H9 (cell line): Measurements from ENCODE around the gene ERICH6. TPM values are rescaled to one million over a fixed set of nuclear protein-coding genes. Genes with fewer than 3 reads are reported as not detected.

ENCODE experiments used
- DNase-seq: peaks from one replicate; pipeline ENCODE4 v3.0.0-alpha.2; 2017
- H2AFZ ChIP-seq: one replicate; pipeline ENCODE4 v1.6.1; 2013; ENCODE audit warnings: mild to moderate bottlenecking, low read length, control low read depth, moderate library complexity
- H2AK5ac ChIP-seq: 2 replicates; pipeline ENCODE4 v1.6.1; 2013; ENCODE audit warnings: low read length, control low read depth, mixed read lengths; ENCODE audit not compliant: insufficient read length
- H2BK120ac ChIP-seq: one replicate; pipeline ENCODE4 v1.6.1; 2013; ENCODE audit warnings: low read depth, mild to moderate bottlenecking, low read length, control low read depth, inconsistent platforms; ENCODE audit not compliant: poor library complexity, severe bottlenecking
- H2BK12ac ChIP-seq: 2 replicates; pipeline ENCODE4 v1.6.1; 2013; ENCODE audit warnings: low read length, control low read depth, mixed read lengths, low read depth; ENCODE audit not compliant: insufficient read length
- H2BK15ac ChIP-seq: 2 replicates; pipeline ENCODE4 v1.6.1; 2013; ENCODE audit warnings: low read depth, low read length, control low read depth
- H2BK20ac ChIP-seq: one replicate; pipeline ENCODE4 v1.6.1; 2013; ENCODE audit warnings: low read depth, mild to moderate bottlenecking, low read length, control low read depth, inconsistent platforms; ENCODE audit not compliant: poor library complexity, severe bottlenecking
- H2BK5ac ChIP-seq: 2 replicates; pipeline ENCODE4 v1.6.1; 2013; ENCODE audit warnings: low read length, control low read depth, mixed read lengths; ENCODE audit not compliant: insufficient read length
- H3K14ac ChIP-seq: 2 replicates; pipeline ENCODE4 v1.6.1; 2013; ENCODE audit warnings: low read length, control low read depth; ENCODE audit not compliant: insufficient read depth
- H3K18ac ChIP-seq: 2 replicates; pipeline ENCODE4 v1.6.1; 2013; ENCODE audit warnings: low read depth, mild to moderate bottlenecking, mixed read lengths, low read length, control low read depth; ENCODE audit not compliant: insufficient read length
- H3K23ac ChIP-seq: 2 replicates; pipeline ENCODE4 v1.6.1; 2013; ENCODE audit warnings: low read length, control low read depth, mixed read lengths, low read depth; ENCODE audit not compliant: insufficient read length
- H3K23me2 ChIP-seq: 2 replicates; pipeline ENCODE4 v1.6.1; 2013; ENCODE audit warnings: low read depth, mild to moderate bottlenecking, mixed read lengths, low read length, control low read depth; ENCODE audit not compliant: insufficient read length, poor library complexity, severe bottlenecking
- H3K27ac ChIP-seq: 2 replicates; pipeline ENCODE4 v1.5.1; 2013; ENCODE audit warnings: low read length, control low read depth, mixed read lengths, low read depth; ENCODE audit not compliant: insufficient read length
- H3K27me3 ChIP-seq: 2 replicates; pipeline ENCODE4 v1.6.1; 2013; ENCODE audit warnings: low read length, control low read depth, inconsistent platforms; ENCODE audit not compliant: insufficient read depth
- H3K4ac ChIP-seq: 2 replicates; pipeline ENCODE4 v1.6.1; 2013; ENCODE audit warnings: low read depth, mild to moderate bottlenecking, control low read depth, inconsistent platforms, low read length, moderate library complexity
- H3K4me1 ChIP-seq: 2 replicates; pipeline ENCODE4 v1.6.1; 2013; ENCODE audit warnings: low read length, control low read depth, inconsistent platforms; ENCODE audit not compliant: insufficient read depth
- H3K4me2 ChIP-seq: 2 replicates; pipeline ENCODE4 v1.6.1; 2013; ENCODE audit warnings: low read length, control low read depth, mixed read lengths; ENCODE audit not compliant: insufficient read length, insufficient read depth
- H3K56ac ChIP-seq: 2 replicates; pipeline ENCODE4 v1.6.1; 2013; ENCODE audit warnings: low read depth, mild to moderate bottlenecking, mixed read lengths, low read length, control low read depth; ENCODE audit not compliant: insufficient read length
- H3K79me1 ChIP-seq: 2 replicates; pipeline ENCODE4 v1.6.1; 2013; ENCODE audit warnings: low read depth, mild to moderate bottlenecking, moderate library complexity, low read length, control low read depth, inconsistent platforms; ENCODE audit not compliant: insufficient read depth, poor library complexity, severe bottlenecking
- H3K79me2 ChIP-seq: 2 replicates; pipeline ENCODE4 v1.6.1; 2013; ENCODE audit warnings: low read length, control low read depth, inconsistent platforms; ENCODE audit not compliant: insufficient read depth
- H3K9ac ChIP-seq: 2 replicates; pipeline ENCODE4 v1.6.1; 2013; ENCODE audit warnings: low read length, control low read depth, mixed read lengths; ENCODE audit not compliant: insufficient read length; ENCODE audit errors: extremely low read depth
- H3K9me3 ChIP-seq: one replicate; pipeline ENCODE4 v1.6.1; 2013; ENCODE audit warnings: low read depth, low read length, inconsistent platforms; ENCODE audit not compliant: control insufficient read depth
- H3T11ph ChIP-seq: one replicate; pipeline ENCODE4 v1.6.1; 2013; ENCODE audit warnings: mild to moderate bottlenecking, low read length, control low read depth, inconsistent platforms
- H4K20me1 ChIP-seq: one replicate; pipeline ENCODE4 v1.6.1; 2013; ENCODE audit not compliant: control insufficient read depth, insufficient read length, insufficient read depth
- H4K5ac ChIP-seq: 2 replicates; pipeline ENCODE4 v1.6.1; 2013; ENCODE audit warnings: low read depth, mild to moderate bottlenecking, mixed read lengths, low read length, control low read depth; ENCODE audit not compliant: insufficient read length
- H4K8ac ChIP-seq: replicated peaks from 2 replicates; pipeline ENCODE4 v1.6.1; 2013; ENCODE audit warnings: low read length, control low read depth, mixed read lengths, low read depth; ENCODE audit not compliant: insufficient read length
- H4K91ac ChIP-seq: 2 replicates; pipeline ENCODE4 v1.6.1; 2013; ENCODE audit warnings: low read depth, mild to moderate bottlenecking, moderate library complexity, mixed read lengths, low read length, control low read depth; ENCODE audit not compliant: insufficient read length
- H3K27ac Mint-ChIP-seq, 3 experiments: 2 replicates in 2 of 3; 3 replicates in 1 of 3; pipeline ENCODE4 v1.8.0; 2020 to 2021; ENCODE audit warnings: mixed read lengths in 3 of 3, mild to moderate bottlenecking in 1 of 3, moderate library complexity in 1 of 3
- H3K27me3 Mint-ChIP-seq: 2 replicates; pipeline ENCODE4 v1.8.0; 2021; ENCODE audit warnings: low read depth, mild to moderate bottlenecking, moderate library complexity, mixed read lengths
- H3K36me3 Mint-ChIP-seq, 3 experiments: 2 replicates in 2 of 3; 3 replicates in 1 of 3; pipeline ENCODE4 v1.8.0; 2020 to 2021; ENCODE audit warnings: low read depth in 3 of 3, mixed read lengths in 3 of 3; ENCODE audit not compliant: insufficient read depth in 1 of 3
- H3K4me1 Mint-ChIP-seq, 2 experiments: 2 replicates each; pipeline ENCODE4 v1.8.0; 2020; ENCODE audit warnings: mixed read lengths in 2 of 2
- H3K4me3 Mint-ChIP-seq, 2 experiments: 2 replicates in 1 of 2; 3 replicates in 1 of 2; pipeline ENCODE4 v1.8.0; 2020 to 2021; ENCODE audit warnings: mild to moderate bottlenecking in 2 of 2, mixed read lengths in 2 of 2, moderate library complexity in 1 of 2
- H3K9me3 Mint-ChIP-seq, 2 experiments: 2 replicates in 1 of 2; 3 replicates in 1 of 2; pipeline ENCODE4 v1.8.0; 2020; ENCODE audit warnings: mild to moderate bottlenecking in 2 of 2, mixed read lengths in 2 of 2, moderate library complexity in 1 of 2
- total RNA-seq: library from RNA; stranded (reverse); gene quantifications from 2 replicates; pipeline ENCODE4 v1.2.1, GENCODE V29; 2021
- TF ChIP-seq, protein P1 (sequence below): fragments of 200-600 bp; sonication (generic); conservative IDR thresholded peaks from 3 replicates; pipeline ENCODE4 v1.8.0; 2021; ENCODE audit warnings: antibody characterized with exemption, mild to moderate bottlenecking

The ERICH6 gene
- total RNA-seq, 1 experiment from 2014 or later: not detected

DNA sequence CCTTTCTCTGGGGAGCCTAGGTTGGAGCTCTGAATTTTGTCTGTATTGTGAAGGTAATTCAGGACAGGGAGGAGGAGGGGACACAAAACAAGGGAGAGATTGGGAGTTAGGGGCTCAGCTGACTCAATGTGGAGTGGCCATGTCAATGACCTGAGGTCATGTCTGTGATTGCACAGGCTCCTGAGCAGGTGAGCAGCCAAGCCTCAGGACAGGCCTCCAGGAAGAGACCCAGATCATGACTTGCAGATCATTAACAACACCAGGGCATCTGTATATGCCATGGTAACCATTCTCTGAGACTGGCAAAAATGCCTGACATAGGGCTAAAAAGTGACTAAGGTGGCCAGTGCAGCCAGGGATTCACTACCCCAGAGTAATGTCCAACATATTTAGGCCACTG is 20.9 kb downstream of the ERICH6 start:
- no peaks in the 10 kb centered on the region for H3K27me3 Mint-ChIP-seq
- no peak overlapping the region for H2BK20ac ChIP-seq
- H3K4me1 ChIP-seq: no peaks in the 10 kb centered on the region
- H2BK5ac ChIP-seq: no peak overlapping the region
- H4K20me1 ChIP-seq: no peaks in the 10 kb centered on the region
- H3K4me2 ChIP-seq: no peak overlapping the region
- H3K27me3 ChIP-seq: no peaks in the 10 kb centered on the region
- H3K18ac ChIP-seq: no peak overlapping the region
- H4K5ac ChIP-seq: no peak overlapping the region
- no peaks in the 10 kb centered on the region for H3K9me3 ChIP-seq
- no peak overlapping the region for H3K56ac ChIP-seq
- H3K9ac ChIP-seq: no peak overlapping the region
- H3K27ac ChIP-seq: no peak overlapping the region
- no peak overlapping the region for H4K8ac ChIP-seq
- no peak overlapping the region for H2AFZ ChIP-seq
- H3K4me3 Mint-ChIP-seq: no peak overlapping the region
- no peaks in the 10 kb centered on the region for H3K23me2 ChIP-seq
- H3K27ac Mint-ChIP-seq: no peak overlapping the region
- no peaks in the 10 kb centered on the region; the same call in 1 of the 2 replicates for H3K79me2 ChIP-seq
- no peak overlapping the region for H2BK12ac ChIP-seq
- no peaks in the 10 kb centered on the region for H3K79me1 ChIP-seq
- TF ChIP-seq, protein P1, sequence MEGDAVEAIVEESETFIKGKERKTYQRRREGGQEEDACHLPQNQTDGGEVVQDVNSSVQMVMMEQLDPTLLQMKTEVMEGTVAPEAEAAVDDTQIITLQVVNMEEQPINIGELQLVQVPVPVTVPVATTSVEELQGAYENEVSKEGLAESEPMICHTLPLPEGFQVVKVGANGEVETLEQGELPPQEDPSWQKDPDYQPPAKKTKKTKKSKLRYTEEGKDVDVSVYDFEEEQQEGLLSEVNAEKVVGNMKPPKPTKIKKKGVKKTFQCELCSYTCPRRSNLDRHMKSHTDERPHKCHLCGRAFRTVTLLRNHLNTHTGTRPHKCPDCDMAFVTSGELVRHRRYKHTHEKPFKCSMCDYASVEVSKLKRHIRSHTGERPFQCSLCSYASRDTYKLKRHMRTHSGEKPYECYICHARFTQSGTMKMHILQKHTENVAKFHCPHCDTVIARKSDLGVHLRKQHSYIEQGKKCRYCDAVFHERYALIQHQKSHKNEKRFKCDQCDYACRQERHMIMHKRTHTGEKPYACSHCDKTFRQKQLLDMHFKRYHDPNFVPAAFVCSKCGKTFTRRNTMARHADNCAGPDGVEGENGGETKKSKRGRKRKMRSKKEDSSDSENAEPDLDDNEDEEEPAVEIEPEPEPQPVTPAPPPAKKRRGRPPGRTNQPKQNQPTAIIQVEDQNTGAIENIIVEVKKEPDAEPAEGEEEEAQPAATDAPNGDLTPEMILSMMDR: no peak
- H3K9me3 Mint-ChIP-seq: peaks cover 0 to 2% of the 10 kb centered on the region in 2 experiments; a peak in 3 of 5 replicates
- no peak overlapping the region for H2BK15ac ChIP-seq
- no peak overlapping the region for H3K4ac ChIP-seq
- no peak overlapping the region for H3T11ph ChIP-seq
- no peak for DNase-seq
- H3K23ac ChIP-seq: no peak overlapping the region
- H3K14ac ChIP-seq: no peak overlapping the region
- H2AK5ac ChIP-seq: no peak overlapping the region
- H3K4me1 Mint-ChIP-seq: no peaks in the 10 kb centered on the region
- H4K91ac ChIP-seq: no peak overlapping the region
- no peak overlapping the region for H2BK120ac ChIP-seq
- no peaks in the 10 kb centered on the region for H3K36me3 Mint-ChIP-seq
